IPS DF 6.9 (cell line): ENCODE results near the gene ME1.
"Not testable (repeated sequence)": the region's sequence is repeated elsewhere in the genome, so short reads cannot be mapped to it uniquely, and the experiment has no call there.

Source experiments
- DNase-seq: peaks from one replicate; pipeline ENCODE4 v3.0.0-alpha.2; 2013; ENCODE audit warnings: low read depth, low spot score
- H3K27ac ChIP-seq: one replicate; pipeline ENCODE4 v1.5.1; 2013; ENCODE audit warnings: low read length, control low read depth
- H3K27me3 ChIP-seq: 2 replicates; pipeline ENCODE4 v1.6.1; 2013; ENCODE audit warnings: mild to moderate bottlenecking, low read length; ENCODE audit not compliant: control insufficient read depth, insufficient read depth
- H3K36me3 ChIP-seq: 2 replicates; pipeline ENCODE4 v1.6.1; 2013; ENCODE audit warnings: low read length; ENCODE audit not compliant: control insufficient read depth, insufficient read depth
- H3K4me1 ChIP-seq: 2 replicates; pipeline ENCODE4 v1.6.1; 2013; ENCODE audit warnings: low read length; ENCODE audit not compliant: control insufficient read depth, insufficient read depth
- H3K4me3 ChIP-seq: 2 replicates; pipeline ENCODE4 v1.5.1; 2013; ENCODE audit warnings: mild to moderate bottlenecking, low read length
- H3K9me3 ChIP-seq: 2 replicates; pipeline ENCODE4 v1.6.1; 2013; ENCODE audit warnings: low read length, inconsistent platforms; ENCODE audit not compliant: control insufficient read depth, insufficient read depth
- WGBS: extraction: QIAGEN DNeasy Blood & Tissue Kit; methylation state at CpG from one replicate; pipeline ENCODE4 v1.1.7; 2013; ENCODE audit warnings: mixed read lengths, missing lambda C conversion rate; ENCODE audit not compliant: insufficient read length, insufficient coverage; 5-methylcytosine and 5-hydroxymethylcytosine counted together

Gene ME1

DNA sequence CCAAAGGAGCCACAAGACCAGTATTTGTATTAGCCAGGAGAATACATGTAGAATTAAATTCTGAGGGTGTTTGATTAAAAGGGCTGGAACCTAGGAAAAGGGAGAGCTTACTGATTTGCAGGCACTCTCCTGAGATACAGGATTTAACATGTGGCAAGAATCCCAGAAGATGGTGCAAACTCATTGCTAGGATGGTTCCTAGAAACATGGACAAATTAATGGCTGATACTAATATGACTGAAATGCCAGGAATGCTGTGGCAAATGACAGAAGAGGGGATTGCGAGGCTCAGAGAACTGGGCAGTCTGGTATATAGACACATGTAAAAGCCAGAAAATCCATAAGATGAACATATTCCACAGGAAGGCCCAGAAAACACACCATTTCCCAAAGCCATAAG is 119.6 kb downstream of the ME1 start:
- H3K27me3 ChIP-seq = no peaks in the 10 kb centered on the region
- no peaks in the 10 kb centered on the region for H3K9me3 ChIP-seq
- H3K4me3 ChIP-seq = no peak overlapping the region
- H3K36me3 ChIP-seq = no peaks in the 10 kb centered on the region
- no peak overlapping the region for H3K27ac ChIP-seq
- H3K4me1 ChIP-seq = no peaks in the 10 kb centered on the region
- no CpG with 5 or more reads among the region's 1 CpG for WGBS
- no peak for DNase-seq

DNA sequence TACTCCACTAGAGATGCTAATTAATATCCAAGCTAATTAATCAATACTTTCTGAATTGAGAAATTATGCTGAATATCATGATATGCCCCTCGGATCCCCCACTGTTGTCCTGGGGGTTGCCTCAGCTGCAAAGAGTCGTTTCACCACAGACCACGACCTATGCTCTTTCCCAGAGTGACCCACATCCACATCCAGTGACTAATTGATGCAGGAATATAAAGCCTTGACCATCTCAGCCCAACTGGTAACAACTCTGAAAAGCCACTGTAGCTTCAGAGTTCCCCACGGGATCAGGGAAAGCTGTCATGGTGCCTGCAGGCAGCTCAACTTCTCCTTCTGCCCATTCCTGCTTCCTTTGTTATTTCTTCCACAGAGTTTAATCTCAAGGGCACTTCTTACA is 120.8 kb downstream of the ME1 start:
- no peaks in the 10 kb centered on the region for H3K9me3 ChIP-seq
- no peaks in the 10 kb centered on the region for H3K36me3 ChIP-seq
- no peaks in the 10 kb centered on the region for H3K27me3 ChIP-seq
- no peaks in the 10 kb centered on the region for H3K4me1 ChIP-seq
- H3K27ac ChIP-seq = no peak overlapping the region
- DNase-seq = no peak
- WGBS = no CpG with 5 or more reads among the region's 4 CpGs
- H3K4me3 ChIP-seq = no peak overlapping the region

DNA sequence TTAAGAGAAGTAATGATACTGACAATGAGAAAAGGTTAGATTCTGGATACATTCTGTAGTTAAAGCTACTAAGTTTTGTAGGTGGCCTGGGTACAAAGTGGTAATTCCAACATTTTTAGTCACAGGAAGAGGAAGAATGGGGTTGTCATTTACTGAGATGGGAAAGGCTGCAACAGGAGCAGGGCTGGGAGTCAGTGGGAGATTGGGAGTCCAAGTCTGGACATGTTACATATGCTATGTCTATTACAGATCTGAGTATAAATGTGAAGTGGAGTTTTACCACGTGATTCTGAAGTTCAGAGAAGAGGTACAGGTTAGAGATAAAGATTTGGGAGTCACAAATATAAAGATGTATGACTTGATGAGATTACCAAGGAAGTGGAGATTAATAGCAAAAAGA is 121.5 kb downstream of the ME1 start:
- Histone ChIP-seq H3K27ac (no peak overlapping the region), H3K9me3 (no peaks in the 10 kb centered on the region), H3K36me3 (no peaks in the 10 kb centered on the region), H3K4me3 (no peak overlapping the region), H3K4me1 (no peaks in the 10 kb centered on the region), H3K27me3 (no peaks in the 10 kb centered on the region)
- DNase-seq = no peak
- no CpG with 5 or more reads among the region's 1 CpG for WGBS

DNA sequence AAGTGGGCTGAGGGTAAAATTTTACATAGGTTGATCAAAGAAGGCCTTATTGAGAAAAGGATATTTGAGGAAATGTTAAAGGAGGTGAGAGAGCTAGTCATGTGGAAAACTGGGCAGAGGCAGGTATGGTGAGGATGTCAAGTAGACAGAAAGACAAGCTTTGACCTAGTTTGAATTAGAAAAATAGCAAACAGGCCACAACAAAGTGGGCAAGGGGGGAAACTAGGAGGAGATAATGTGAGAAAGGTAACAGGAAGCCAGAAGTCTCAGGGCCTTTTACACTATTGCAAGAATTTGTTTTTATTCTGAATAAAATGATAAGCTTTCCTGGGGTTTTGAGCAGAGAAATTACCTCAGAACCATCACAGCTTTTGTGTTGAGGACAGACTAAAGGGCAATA is 122.0 kb downstream of the ME1 start:
- no peak overlapping the region for H3K4me3 ChIP-seq
- H3K27me3 ChIP-seq = no peaks in the 10 kb centered on the region
- no peak overlapping the region for H3K27ac ChIP-seq
- H3K9me3 ChIP-seq = no peaks in the 10 kb centered on the region
- H3K4me1 ChIP-seq = no peaks in the 10 kb centered on the region
- H3K36me3 ChIP-seq = no peaks in the 10 kb centered on the region
- no peak for DNase-seq

DNA sequence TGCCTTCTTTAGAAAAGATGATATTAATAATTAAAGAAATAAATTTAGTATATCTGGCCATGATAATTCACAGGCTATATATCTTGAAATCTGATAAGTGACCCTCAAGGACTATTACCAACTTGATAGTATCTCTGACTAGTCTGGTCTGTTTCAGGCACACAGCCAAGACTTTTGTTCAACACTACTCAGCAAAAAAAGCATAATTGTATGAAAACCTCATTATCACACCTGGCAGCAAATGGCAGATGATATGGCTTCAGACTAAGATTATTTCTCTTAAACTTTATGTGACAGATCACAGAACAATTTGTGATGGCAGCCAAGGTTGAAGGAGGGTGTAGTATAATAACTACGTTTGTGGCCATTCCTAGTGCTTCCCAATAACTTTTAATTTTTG is 123.0 kb downstream of the ME1 start:
- no CpG with 5 or more reads among the region's 1 CpG for WGBS
- no peaks in the 10 kb centered on the region for H3K36me3 ChIP-seq
- no peaks in the 10 kb centered on the region for H3K9me3 ChIP-seq
- DNase-seq = no peak
- H3K4me3 ChIP-seq = no peak overlapping the region
- H3K4me1 ChIP-seq = no peaks in the 10 kb centered on the region
- H3K27me3 ChIP-seq = no peaks in the 10 kb centered on the region
- no peak overlapping the region for H3K27ac ChIP-seq

DNA sequence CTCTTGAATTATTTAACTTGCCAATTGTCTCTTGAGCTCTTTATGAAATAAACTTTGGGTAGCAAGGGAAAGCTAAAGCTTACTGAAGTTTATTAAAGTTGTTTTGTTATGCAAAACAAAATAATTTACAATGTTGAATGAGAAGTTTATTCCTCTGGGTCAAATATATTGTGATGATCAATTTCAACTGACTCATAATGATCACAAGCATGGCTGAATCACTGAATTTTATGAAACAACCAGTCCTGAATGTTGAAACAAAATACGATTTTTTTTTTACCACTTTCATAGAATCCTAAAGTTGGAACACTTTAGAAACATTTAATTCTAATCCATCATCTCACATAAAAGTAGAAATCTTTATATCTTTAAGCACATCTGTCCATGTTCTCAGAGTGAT is 127.4 kb downstream of the ME1 start:
- Histone ChIP-seq H3K4me1 (no peaks in the 10 kb centered on the region), H3K27me3 (no peaks in the 10 kb centered on the region), H3K36me3 (no peaks in the 10 kb centered on the region), H3K9me3 (no peaks in the 10 kb centered on the region), H3K27ac (no peak overlapping the region), H3K4me3 (no peak overlapping the region)
- DNase-seq = no peak
- WGBS = no CpG with 5 or more reads among the region's 1 CpG

DNA sequence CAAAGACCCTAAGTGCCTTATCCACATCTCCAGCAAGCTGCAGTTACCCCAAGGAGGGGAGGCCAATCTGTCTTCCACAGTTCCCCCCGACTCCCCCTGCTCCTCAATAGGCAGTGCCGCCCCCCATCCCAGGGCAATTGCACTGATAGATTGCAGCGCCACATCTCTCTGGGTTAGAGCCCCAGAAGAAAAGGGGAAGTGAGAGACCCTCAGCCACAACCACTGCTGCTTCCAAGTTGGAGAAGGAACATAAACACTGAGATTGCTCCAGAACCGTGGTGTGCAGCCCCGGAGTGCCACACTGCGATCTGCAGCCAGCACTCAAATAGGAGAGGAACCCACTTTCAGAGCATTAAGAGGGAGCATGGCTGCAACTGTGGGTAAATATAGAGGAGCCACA is 136.2 kb downstream of the ME1 start:
- Histone ChIP-seq H3K27me3 (no peaks in the 10 kb centered on the region), H3K9me3 (no peaks in the 10 kb centered on the region), H3K36me3 (no peaks in the 10 kb centered on the region), H3K4me3 (no peak overlapping the region), H3K27ac (no peak overlapping the region), H3K4me1 (no peaks in the 10 kb centered on the region; the same call in 1 of the 2 replicates)
- no CpG with 5 or more reads among the region's 6 CpGs for WGBS
- no peak for DNase-seq

DNA sequence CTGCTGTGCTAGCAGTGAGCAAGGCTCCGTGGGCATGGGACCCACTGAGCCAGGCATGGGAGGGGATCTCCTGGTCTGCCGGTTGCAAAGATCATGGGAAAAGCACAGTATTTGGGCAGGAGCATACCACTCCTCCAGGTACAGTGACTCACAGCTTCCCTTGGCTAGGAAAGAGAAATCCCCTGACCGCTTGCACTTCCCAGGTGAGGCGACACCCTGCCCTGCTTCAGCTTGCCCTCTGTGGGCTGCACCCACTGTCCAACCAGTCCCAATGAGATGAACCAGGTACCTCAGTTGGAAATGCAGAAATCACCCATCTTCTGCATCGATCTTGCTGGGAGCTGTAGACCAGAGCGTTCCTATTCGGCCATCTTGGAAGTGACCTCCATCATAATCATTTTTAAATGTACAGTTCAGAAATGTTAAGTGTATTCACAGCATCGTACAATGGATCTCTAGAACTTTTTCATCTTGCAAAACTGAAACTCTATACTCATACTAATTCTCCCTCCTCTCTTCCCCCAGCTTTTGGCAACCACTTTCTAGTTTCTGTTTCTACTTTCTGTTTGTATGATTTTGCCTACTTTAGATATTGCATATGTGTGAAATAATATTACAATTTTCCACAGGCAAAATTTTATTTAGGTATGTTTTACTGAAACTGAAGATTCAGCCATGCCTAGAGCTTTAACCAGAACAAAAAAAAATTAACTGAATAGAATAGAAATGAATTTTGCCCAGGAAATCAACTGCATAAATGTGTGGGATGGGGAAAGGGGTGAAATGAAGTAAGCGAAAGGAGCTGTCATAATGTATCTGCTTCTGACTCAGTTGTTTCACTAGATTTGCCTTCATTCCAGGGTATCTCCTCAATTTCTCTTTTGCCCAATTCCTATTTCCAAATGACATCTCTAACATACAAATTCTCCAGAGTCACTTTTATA is 137.7 kb downstream of the ME1 start:
- Histone ChIP-seq H3K27ac (no peak overlapping the region), H3K36me3 (no peaks in the 10 kb centered on the region), H3K4me3 (no peak overlapping the region), H3K4me1 (no peaks in the 10 kb centered on the region; the same call in 1 of the 2 replicates), H3K9me3 (no peaks in the 10 kb centered on the region), H3K27me3 (no peaks in the 10 kb centered on the region)
- no CpG with 5 or more reads among the region's 9 CpGs for WGBS
- no peak for DNase-seq

DNA sequence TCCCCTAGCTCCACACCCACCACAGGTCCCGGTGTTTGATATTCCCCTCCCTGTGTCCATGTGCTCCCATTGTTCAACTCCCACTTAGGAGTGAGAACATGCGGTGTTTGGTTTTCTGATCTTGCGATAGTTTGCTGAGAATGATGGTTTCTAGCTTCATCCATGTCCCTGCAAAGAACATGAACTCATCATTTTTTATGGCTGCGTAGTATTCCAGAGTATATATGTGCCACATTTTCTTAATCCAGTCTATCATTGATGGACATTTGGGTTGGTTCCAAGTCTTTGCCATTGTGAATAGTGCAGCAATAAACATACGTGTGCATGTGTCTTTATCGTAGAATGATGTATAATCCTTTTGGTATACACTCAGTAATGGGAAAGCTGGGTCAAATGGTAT is 143.6 kb downstream of the ME1 start:
- H3K4me1 ChIP-seq, H3K4me3 ChIP-seq, DNase-seq, H3K9me3 ChIP-seq, H3K27me3 ChIP-seq, H3K36me3 ChIP-seq, H3K27ac ChIP-seq: not testable (repeated sequence)
- WGBS = no CpG with 5 or more reads among the region's 6 CpGs

DNA sequence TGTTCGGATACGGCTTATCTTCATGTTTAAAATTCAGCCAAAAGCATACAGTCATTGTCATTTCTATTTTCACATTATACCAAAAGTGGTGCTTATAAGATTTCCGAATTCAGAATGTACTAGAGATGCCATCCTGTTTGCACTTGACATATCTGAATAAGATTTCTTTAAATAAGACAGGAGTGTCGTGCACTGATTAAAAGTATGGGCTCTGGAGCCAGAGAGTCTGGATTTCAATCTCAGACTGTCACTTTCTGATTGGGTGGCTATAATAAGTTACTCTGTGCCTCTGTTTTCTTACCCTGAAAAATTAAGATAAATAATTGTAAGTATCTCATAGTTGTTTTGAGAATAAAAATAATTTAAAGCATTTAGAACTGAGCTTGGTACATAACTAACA is 144.9 kb downstream of the ME1 start:
- WGBS = no CpG with 5 or more reads among the region's 4 CpGs
- Histone ChIP-seq H3K4me1 (no peaks in the 10 kb centered on the region), H3K27me3 (no peaks in the 10 kb centered on the region), H3K4me3 (no peak overlapping the region), H3K36me3 (no peaks in the 10 kb centered on the region), H3K27ac (no peak overlapping the region), H3K9me3 (no peaks in the 10 kb centered on the region)
- DNase-seq = no peak

DNA sequence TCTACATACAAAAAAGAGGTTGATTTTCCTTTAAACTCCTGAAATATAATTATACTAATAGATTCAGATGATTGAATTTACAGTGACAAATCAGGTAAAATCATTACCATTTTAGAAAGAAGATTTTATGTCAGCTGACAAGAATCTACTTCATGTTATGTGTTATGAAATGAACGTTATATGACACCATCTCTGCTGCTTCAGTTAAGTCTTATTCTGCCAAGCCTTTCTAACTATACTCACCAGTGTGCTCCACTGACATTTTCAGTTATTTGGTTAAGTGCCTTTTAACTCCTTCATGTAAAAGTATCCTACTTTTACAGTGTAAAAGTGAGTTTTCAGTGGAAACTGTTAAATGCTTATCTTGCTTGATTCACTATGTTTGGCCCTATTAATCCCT is 157.3 kb downstream of the ME1 start:
- Histone ChIP-seq H3K4me3 (no peak overlapping the region), H3K27ac (no peak overlapping the region), H3K27me3 (no peaks in the 10 kb centered on the region), H3K9me3 (no peaks in the 10 kb centered on the region), H3K4me1 (no peaks in the 10 kb centered on the region), H3K36me3 (no peaks in the 10 kb centered on the region)
- no CpG with 5 or more reads among the region's 1 CpG for WGBS
- DNase-seq = no peak
